Measurements from ENCODE around the gene CEMP1. TPM values are rescaled to one million over a fixed set of nuclear protein-coding genes. Genes with fewer than 3 reads are reported as not detected.

Gene CEMP1
- total RNA-seq, 1 experiment from 2014 or later, result not detected

DNA sequence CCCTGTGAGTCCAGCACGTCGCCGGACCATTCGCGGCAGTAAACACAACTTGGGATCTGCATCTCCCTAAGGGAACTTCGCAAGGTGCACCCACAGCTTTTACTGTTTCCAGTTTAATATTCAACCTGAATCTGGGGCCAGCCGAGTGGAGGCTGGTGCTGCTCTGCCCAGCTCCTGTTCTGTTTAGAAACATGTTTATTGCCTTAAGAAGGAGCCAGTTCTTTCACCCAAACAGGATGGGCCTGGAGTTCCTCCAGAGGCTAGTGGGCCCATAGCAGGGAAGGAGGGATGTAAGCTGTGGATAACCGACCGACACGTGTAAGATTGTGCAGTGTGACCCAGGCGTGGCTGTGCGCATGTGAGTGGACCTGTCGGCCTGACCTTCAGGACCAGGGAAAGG, 38.9 kb downstream of the CEMP1 start:
- CTCF ChIA-PET, result no interaction called here
- no peaks in the 10 kb centered on the region for H3K27me3 ChIP-seq (replicated peaks; ENCODE audit: insufficient read depth, low read depth, low read length, poor library complexity)

DNA sequence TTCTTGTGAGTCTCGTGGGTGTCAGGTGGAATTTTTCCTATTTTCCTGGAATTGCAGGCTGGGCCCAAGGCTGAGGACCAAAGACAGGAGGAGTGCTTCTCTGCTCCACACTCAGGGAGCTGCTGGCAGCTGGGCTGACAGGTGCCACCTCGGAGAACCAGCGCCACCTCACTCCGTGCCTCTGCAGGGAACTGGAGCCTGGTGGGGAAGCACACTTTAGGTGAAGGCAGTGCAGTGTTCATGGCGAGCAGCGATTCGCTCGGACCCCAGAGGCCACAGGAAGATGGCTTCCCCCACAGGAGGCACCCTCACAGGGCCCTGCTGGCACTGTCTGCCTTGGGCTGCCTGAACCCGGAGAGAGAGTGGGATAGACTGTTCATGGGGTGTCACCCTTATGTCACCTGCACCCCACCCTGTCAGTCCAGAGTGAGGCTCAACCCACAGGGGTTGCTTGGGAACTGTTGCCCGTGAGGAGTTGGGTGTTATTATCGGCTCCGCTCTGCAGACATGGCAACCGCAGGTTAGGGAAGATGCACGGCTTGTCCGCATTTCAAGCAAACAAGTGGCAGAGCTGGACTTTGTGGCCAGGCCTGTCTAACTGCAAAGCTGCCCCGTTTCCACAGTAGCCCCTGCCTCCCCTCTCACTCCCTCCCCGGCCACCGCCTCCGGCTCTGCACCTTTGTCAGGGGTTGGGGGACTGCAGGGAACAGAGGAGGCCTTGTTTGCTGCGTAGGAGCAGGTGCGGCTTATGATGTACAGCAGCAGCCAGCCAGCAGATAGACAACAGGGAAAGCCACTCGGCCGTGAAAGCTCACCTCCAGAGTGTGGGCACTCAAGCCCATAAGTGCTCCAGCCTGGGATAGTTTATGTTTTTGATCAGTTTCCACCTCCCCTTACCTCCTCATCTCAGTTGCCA, 40.8 kb downstream of the CEMP1 start:
- TF ChIP-seq, protein P1, sequence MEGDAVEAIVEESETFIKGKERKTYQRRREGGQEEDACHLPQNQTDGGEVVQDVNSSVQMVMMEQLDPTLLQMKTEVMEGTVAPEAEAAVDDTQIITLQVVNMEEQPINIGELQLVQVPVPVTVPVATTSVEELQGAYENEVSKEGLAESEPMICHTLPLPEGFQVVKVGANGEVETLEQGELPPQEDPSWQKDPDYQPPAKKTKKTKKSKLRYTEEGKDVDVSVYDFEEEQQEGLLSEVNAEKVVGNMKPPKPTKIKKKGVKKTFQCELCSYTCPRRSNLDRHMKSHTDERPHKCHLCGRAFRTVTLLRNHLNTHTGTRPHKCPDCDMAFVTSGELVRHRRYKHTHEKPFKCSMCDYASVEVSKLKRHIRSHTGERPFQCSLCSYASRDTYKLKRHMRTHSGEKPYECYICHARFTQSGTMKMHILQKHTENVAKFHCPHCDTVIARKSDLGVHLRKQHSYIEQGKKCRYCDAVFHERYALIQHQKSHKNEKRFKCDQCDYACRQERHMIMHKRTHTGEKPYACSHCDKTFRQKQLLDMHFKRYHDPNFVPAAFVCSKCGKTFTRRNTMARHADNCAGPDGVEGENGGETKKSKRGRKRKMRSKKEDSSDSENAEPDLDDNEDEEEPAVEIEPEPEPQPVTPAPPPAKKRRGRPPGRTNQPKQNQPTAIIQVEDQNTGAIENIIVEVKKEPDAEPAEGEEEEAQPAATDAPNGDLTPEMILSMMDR (conservative IDR thresholded peaks at IDR 0.05; ENCODE audit: low read depth, low read length), result no peak
- no peak for TF ChIP-seq EZH2 (IDR thresholded peaks at IDR 0.05; ENCODE audit: borderline replicate concordance, low read depth, low read length, poor library complexity, severe bottlenecking)
- no peaks in the 10 kb centered on the region for H3K36me3 ChIP-seq (ENCODE audit: insufficient read depth, low read length, poor library complexity, severe bottlenecking)

More for the DNA sequence above, 38.9 kb downstream of the CEMP1 start:
- Histone ChIP-seq H3K4me1 (ENCODE audit: insufficient read depth, low read length, poor library complexity, severe bottlenecking) (no peaks in the 10 kb centered on the region), H3K4me3 (ENCODE audit: low read depth, low read length, poor library complexity, severe bottlenecking) (no peak overlapping the region), H3K27ac (ENCODE audit: low read depth, low read length, poor library complexity, severe bottlenecking) (no peak overlapping the region), H3K36me3 (ENCODE audit: insufficient read depth, low read length, poor library complexity, severe bottlenecking) (no peaks in the 10 kb centered on the region), H3K9me3 (ENCODE audit: low read depth, low read length, poor library complexity, severe bottlenecking) (no peaks in the 10 kb centered on the region)
- POLR2A ChIA-PET (ENCODE audit: low non-redundant PET), result no interaction called here
- no TSS peak for BruUV-seq (replicated peaks)
- no peak for TF ChIP-seq EZH2 (IDR thresholded peaks at IDR 0.05; ENCODE audit: borderline replicate concordance, low read depth, low read length, poor library complexity, severe bottlenecking)
- TF ChIP-seq, protein P1 (conservative IDR thresholded peaks at IDR 0.05; ENCODE audit: low read depth, low read length), result no peak
- intact Hi-C loops (cut with micrococcal nuclease; ENCODE audit: unreplicated experiment), result no loop called here
- no peak for DNase-seq (ENCODE audit: low spot score)

DNA sequence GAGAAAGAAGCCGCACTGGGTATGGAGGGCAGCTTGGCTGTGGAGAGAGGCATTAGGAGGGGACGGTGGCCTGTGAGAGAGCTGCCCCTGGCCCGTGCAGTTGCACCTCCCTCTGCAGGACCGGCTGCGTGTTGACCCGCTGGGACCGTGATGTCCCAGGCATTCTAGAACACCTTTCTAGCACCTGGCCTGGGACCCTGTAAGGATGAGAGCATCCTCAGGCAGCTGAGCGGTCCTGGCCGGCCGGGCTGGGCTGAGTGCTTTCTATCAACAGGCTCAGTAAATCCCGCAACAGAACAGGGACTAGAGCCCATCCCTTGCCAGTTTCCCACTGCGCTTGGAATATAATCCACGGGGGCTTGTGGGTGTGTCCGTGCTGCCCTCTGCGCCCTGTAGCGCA, 41.6 kb downstream of the CEMP1 start:
- no peak for DNase-seq (ENCODE audit: low spot score)
- TF ChIP-seq EZH2 (IDR thresholded peaks at IDR 0.05; ENCODE audit: borderline replicate concordance, low read depth, low read length, poor library complexity, severe bottlenecking), result no peak
- TF ChIP-seq, protein P1 (conservative IDR thresholded peaks at IDR 0.05; ENCODE audit: low read depth, low read length), result no peak
- intact Hi-C loops (cut with micrococcal nuclease; ENCODE audit: unreplicated experiment), result no loop called here
- BruUV-seq (replicated peaks), result no TSS peak
- CTCF ChIA-PET, result no interaction called here
- no peak overlapping the region for H3K4me3 ChIP-seq (ENCODE audit: low read depth, low read length, poor library complexity, severe bottlenecking)
- no peaks in the 10 kb centered on the region for H3K9me3 ChIP-seq (ENCODE audit: low read depth, low read length, poor library complexity, severe bottlenecking)
- no peaks in the 10 kb centered on the region for H3K4me1 ChIP-seq (ENCODE audit: insufficient read depth, low read length, poor library complexity, severe bottlenecking)
- no peaks in the 10 kb centered on the region for H3K27me3 ChIP-seq (replicated peaks; ENCODE audit: insufficient read depth, low read depth, low read length, poor library complexity)
- no peak overlapping the region for H3K27ac ChIP-seq (ENCODE audit: low read depth, low read length, poor library complexity, severe bottlenecking)
- POLR2A ChIA-PET (ENCODE audit: low non-redundant PET), result no interaction called here
- H3K36me3 ChIP-seq (ENCODE audit: insufficient read depth, low read length, poor library complexity, severe bottlenecking), result no peaks in the 10 kb centered on the region

More for the DNA sequence above, 40.8 kb downstream of the CEMP1 start:
- no peaks in the 10 kb centered on the region for H3K4me1 ChIP-seq (ENCODE audit: insufficient read depth, low read length, poor library complexity, severe bottlenecking)
- CTCF ChIA-PET, result no interaction called here
- POLR2A ChIA-PET (ENCODE audit: low non-redundant PET), result no interaction called here
- no peaks in the 10 kb centered on the region for H3K27me3 ChIP-seq (replicated peaks; ENCODE audit: insufficient read depth, low read depth, low read length, poor library complexity)
- H3K9me3 ChIP-seq (ENCODE audit: low read depth, low read length, poor library complexity, severe bottlenecking), result no peaks in the 10 kb centered on the region
- DNase-seq (ENCODE audit: low spot score), result no peak
- intact Hi-C loops (cut with micrococcal nuclease; ENCODE audit: unreplicated experiment), result no loop called here
- no peak overlapping the region for H3K4me3 ChIP-seq (ENCODE audit: low read depth, low read length, poor library complexity, severe bottlenecking)
- H3K27ac ChIP-seq (ENCODE audit: low read depth, low read length, poor library complexity, severe bottlenecking), result no peak overlapping the region
- no TSS peak for BruUV-seq (replicated peaks)
